GM23248 (cell line): ENCODE data around the gene DBH. TPM values are rescaled to one million over a fixed set of nuclear protein-coding genes. Genes with fewer than 3 reads are reported as not detected.

ENCODE experiments used
- DNase-seq: peaks from one replicate; pipeline ENCODE4 v3.0.0-alpha.2; 2015
- H2AFZ ChIP-seq: fragments of 200-600 bp; sonication (generic); 2 replicates; pipeline ENCODE4 v1.6.1; 2016; ENCODE audit warnings: antibody characterized with exemption
- H3F3A ChIP-seq: fragments of 200-600 bp; sonication (generic); 2 replicates; pipeline ENCODE4 v1.6.1; 2016; ENCODE audit warnings: mild to moderate bottlenecking, antibody characterized with exemption, mixed run types; ENCODE audit not compliant: insufficient read depth
- H3K27ac ChIP-seq: fragments of 200-600 bp; sonication (generic); 2 replicates; pipeline ENCODE4 v1.5.1; 2016; ENCODE audit warnings: mild to moderate bottlenecking
- H3K27me3 ChIP-seq: fragments of 200-600 bp; sonication (generic); replicated peaks from 2 replicates; pipeline ENCODE4 v1.6.1; 2016; ENCODE audit warnings: mild to moderate bottlenecking; ENCODE audit not compliant: insufficient read depth
- H3K36me3 ChIP-seq: fragments of 200-600 bp; sonication (generic); 2 replicates; pipeline ENCODE4 v1.6.1; 2016; ENCODE audit warnings: low read depth, mild to moderate bottlenecking
- H3K4me1 ChIP-seq: fragments of 200-600 bp; sonication (generic); 2 replicates; pipeline ENCODE4 v1.6.1; 2016; ENCODE audit warnings: mild to moderate bottlenecking; ENCODE audit not compliant: insufficient read depth
- H3K4me2 ChIP-seq: fragments of 200-600 bp; sonication (generic); one replicate; pipeline ENCODE4 v1.6.1; 2016; ENCODE audit warnings: mild to moderate bottlenecking; ENCODE audit not compliant: unreplicated experiment
- H3K4me3 ChIP-seq: fragments of 200-600 bp; sonication (generic); 2 replicates; pipeline ENCODE4 v1.5.1; 2016; ENCODE audit warnings: mild to moderate bottlenecking
- H3K79me2 ChIP-seq: fragments of 200-600 bp; sonication (generic); 2 replicates; pipeline ENCODE4 v1.6.1; 2016; ENCODE audit warnings: mild to moderate bottlenecking; ENCODE audit not compliant: insufficient read depth
- H3K9ac ChIP-seq: fragments of 200-600 bp; sonication (generic); 2 replicates; pipeline ENCODE4 v1.6.1; 2016; ENCODE audit warnings: mild to moderate bottlenecking
- H3K9me2 ChIP-seq: fragments of 200-600 bp; sonication (generic); 2 replicates; pipeline ENCODE4 v1.6.1; 2016; ENCODE audit warnings: mixed run types, mild to moderate bottlenecking, moderate library complexity; ENCODE audit not compliant: insufficient read depth
- H3K9me3 ChIP-seq: fragments of 200-600 bp; sonication (generic); one replicate; pipeline ENCODE4 v1.6.1; 2017; ENCODE audit warnings: low read depth
- H4K20me1 ChIP-seq: fragments of 200-600 bp; sonication (generic); 2 replicates; pipeline ENCODE4 v1.6.0; 2016; ENCODE audit not compliant: insufficient read depth
- EZH2 ChIP-seq: fragments of 200-600 bp; sonication (generic); IDR thresholded peaks from 2 replicates; pipeline ENCODE4 v1.6.1; 2018; ENCODE audit warnings: antibody characterized with exemption, mild to moderate bottlenecking; ENCODE audit not compliant: insufficient read depth, poor library complexity, severe bottlenecking
- EZH2phosphoT487 ChIP-seq: fragments of 200-600 bp; sonication (generic); IDR thresholded peaks from 2 replicates; pipeline ENCODE4 v1.6.1; 2018; ENCODE audit warnings: antibody characterized with exemption, moderate library complexity, mild to moderate bottlenecking, low read depth; ENCODE audit not compliant: insufficient read depth
- WGBS, 2 experiments: methylation state at CpG; one replicate each; pipeline ENCODE4 v1.1.6; 2015 to 2017; ENCODE audit warnings: low lambda C conversion rate in 2 of 2, low coverage in 1 of 2; ENCODE audit errors: missing lambda C conversion rate in 2 of 2; 5-methylcytosine and 5-hydroxymethylcytosine counted together
- in situ Hi-C: fragments of 300-500 bp; cut with MboI; formaldehyde crosslinking; loops from 2 replicates; pipeline ENCODE4 v1.15.0; 2020
- polyA plus RNA-seq: library from polyadenylated mRNA; unstranded; fragments of >200 nt; fragmentation: Nextera tagmentation; extraction: Ambion mirVana; gene quantifications from 2 replicates; pipeline ENCODE4 v1.2.1, GENCODE V29; 2016
- total RNA-seq: library from RNA; depleted of rRNA; stranded (reverse); fragments of >200 nt; shearing (Covaris generic); gene quantifications from 2 replicates; pipeline ENCODE4 v1.2.3, GENCODE V29; 2014

Gene DBH
- total and polyA plus RNA-seq, 2 experiments from 2014 or later, result not detected

DNA sequence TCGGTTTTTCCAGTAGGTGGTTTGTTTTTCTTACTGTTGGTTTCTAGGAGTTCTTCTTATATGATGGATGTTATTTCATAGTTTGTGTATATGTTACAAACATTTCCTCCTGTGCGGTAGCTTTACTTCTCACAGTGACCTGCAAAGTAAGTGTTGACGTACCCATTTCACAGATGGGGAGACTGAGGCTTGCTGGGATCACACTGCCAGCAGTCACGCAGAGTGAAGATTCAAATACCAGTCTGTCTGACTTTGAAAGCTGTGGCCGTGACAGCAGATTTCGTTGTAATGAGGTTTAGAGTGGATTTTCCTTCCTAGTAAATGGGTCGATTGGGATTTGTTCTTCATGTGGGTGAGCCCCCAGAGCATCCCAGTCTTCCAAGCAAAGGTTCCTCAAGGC lies 13.0 kb downstream of the DBH start:
- Histone ChIP-seq H3K4me2 (no peak overlapping the region), H3K4me1 (no peaks in the 10 kb centered on the region), H3K9me2 (no peaks in the 10 kb centered on the region), H4K20me1 (no peaks in the 10 kb centered on the region), H3K79me2 (no peaks in the 10 kb centered on the region), H3F3A (no peaks in the 10 kb centered on the region), H3K9me3 (no peaks in the 10 kb centered on the region), H3K36me3 (no peaks in the 10 kb centered on the region), H3K9ac (no peak overlapping the region), H3K27me3 (peaks cover 35% of the 10 kb centered on the region), H2AFZ (no peak overlapping the region), H3K27ac (no peak overlapping the region), H3K4me3 (no peak overlapping the region)
- 53 to 57% methylated on average over 7 of the region's 7 CpGs for WGBS, 2 experiments
- in situ Hi-C loops, result no loop called here
- TF ChIP-seq EZH2phosphoT487 (no peak), EZH2 (no peak)
- no peak for DNase-seq

DNA sequence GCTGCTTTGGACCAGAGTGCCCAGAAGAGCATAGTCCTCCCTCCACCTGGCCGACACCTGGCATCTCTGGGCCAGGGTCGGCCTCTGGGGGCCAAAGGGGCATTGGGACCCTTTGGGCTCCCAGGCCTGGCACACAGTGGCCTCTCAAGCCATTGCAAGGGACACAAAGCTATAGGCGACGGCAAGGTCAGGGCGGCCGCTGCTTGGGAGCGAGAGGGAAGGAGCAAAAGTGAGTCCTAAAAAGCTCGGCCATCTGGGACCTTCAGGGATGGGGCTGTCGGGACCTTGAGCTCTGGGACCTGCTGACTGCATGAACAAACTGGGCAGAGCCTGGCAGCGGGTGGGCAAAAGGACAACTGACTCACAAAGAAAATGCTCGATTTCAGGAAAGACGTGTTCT lies 13.9 kb downstream of the DBH start:
- peaks cover 43% of the 10 kb centered on the region for H3K27me3 ChIP-seq
- H3K4me1 ChIP-seq, result no peaks in the 10 kb centered on the region
- H3F3A ChIP-seq, result no peaks in the 10 kb centered on the region
- no peaks in the 10 kb centered on the region for H3K9me2 ChIP-seq
- WGBS, 2 experiments, result 69 to 72% methylated on average over 12 of the region's 12 CpGs
- H3K36me3 ChIP-seq, result no peaks in the 10 kb centered on the region
- TF ChIP-seq EZH2phosphoT487 (no peak), EZH2 (no peak)
- no peaks in the 10 kb centered on the region for H3K9me3 ChIP-seq
- no peaks in the 10 kb centered on the region for H3K79me2 ChIP-seq
- no peak for DNase-seq
- H3K4me2 ChIP-seq, result no peak overlapping the region
- H2AFZ ChIP-seq, result no peak overlapping the region
- H3K9ac ChIP-seq, result no peak overlapping the region
- in situ Hi-C loops, result no loop called here
- H4K20me1 ChIP-seq, result no peaks in the 10 kb centered on the region
- H3K27ac ChIP-seq, result no peak overlapping the region
- no peak overlapping the region for H3K4me3 ChIP-seq

DNA sequence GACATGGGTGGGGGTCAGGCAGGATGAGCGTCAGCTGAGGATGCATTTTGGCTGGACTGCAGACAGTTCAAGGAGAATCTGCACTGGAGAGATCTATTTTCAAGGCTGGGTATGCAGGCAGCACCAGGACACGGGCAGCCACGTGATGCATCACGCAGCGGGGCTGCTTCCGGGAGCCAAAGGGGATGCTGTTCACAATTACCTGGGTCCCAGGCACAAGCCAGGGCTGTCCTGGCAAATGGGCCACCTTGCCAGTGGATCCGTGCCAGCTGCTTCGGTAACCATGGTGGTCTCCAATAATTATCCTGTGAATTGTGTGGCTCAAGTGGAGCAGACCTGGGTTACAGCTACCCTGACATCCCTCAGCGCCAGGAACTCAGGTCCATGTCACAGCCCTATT lies 17.5 kb downstream of the DBH start:
- Histone ChIP-seq H3K27me3 (peaks cover 35% of the 10 kb centered on the region), H3K4me3 (no peak overlapping the region), H4K20me1 (no peaks in the 10 kb centered on the region), H3K4me1 (peaks cover 2% of the 10 kb centered on the region; the same call in 1 of the 2 replicates), H3K36me3 (no peaks in the 10 kb centered on the region), H3K9me3 (no peaks in the 10 kb centered on the region), H3K9ac (no peak overlapping the region), H3K79me2 (no peaks in the 10 kb centered on the region), H3K4me2 (no peak overlapping the region), H3K9me2 (no peaks in the 10 kb centered on the region), H2AFZ (no peak overlapping the region), H3F3A (no peaks in the 10 kb centered on the region), H3K27ac (no peak overlapping the region)
- in situ Hi-C loops, result no loop called here
- 40 to 45% methylated on average over 9 of the region's 9 CpGs for WGBS, 2 experiments
- no peak for TF ChIP-seq EZH2
- TF ChIP-seq EZH2phosphoT487, result no peak
- no peak for DNase-seq

DNA sequence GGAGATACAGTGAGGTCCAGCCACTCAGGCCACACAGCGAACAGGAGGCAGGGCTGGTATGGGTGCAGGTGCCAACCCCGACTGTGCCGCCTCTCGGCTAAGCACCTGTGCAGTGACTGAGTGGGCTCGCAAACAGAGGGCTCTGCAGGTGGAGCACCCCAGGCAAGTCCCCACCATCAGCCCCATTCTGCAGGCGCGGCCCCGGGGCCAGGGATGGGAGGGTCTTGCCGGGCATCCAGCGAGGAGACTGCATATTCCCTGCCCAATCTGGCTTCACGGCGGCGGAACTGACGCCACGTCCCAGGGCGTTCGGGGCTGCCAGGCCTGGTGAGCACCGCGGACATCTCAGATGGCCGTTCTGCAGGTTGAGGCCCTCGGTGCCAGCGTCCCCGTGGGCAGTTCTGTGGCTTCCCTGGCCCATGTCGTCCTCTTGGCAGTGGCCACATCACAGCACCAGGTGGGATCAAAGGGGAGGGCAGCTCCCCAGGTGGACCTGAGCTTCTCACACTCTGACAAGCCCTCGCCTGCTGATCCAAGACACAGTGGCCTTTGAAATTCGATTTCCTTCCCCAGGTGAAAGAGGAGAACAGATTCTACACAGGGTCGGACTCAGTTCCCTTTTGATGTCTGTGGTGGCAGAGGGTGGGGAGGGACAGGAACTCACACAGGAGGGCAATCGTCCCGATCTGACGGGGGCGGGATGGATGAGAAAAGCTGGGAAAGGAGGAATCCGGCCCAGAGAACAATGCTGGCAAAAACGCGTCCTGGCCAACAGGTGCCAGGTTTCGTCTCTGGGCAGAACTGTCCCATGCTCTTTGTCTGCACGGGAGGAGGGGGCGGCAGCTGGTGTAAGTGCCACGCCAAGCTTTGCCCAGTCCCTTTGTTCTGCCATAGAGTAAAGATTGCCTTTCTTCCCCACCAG lies 18.8 kb downstream of the DBH start:
- Histone ChIP-seq H3K27ac (no peak overlapping the region), H3K9me2 (no peaks in the 10 kb centered on the region), H3K36me3 (no peaks in the 10 kb centered on the region), H3K27me3 (peaks cover 31% of the 10 kb centered on the region), H3K9ac (no peak overlapping the region), H4K20me1 (no peaks in the 10 kb centered on the region), H3K4me1 (peaks cover 6% of the 10 kb centered on the region; the same call in 1 of the 2 replicates), H3K9me3 (no peaks in the 10 kb centered on the region), H3K4me2 (no peak overlapping the region), H2AFZ (no peak overlapping the region), H3K79me2 (no peaks in the 10 kb centered on the region), H3K4me3 (no peak overlapping the region), H3F3A (no peaks in the 10 kb centered on the region)
- in situ Hi-C loops, result no loop called here
- TF ChIP-seq EZH2 (no peak), EZH2phosphoT487 (no peak)
- DNase-seq, result no peak
- WGBS, 2 experiments, result 46 to 56% methylated on average over 26 to 38 of the region's 38 CpGs
